Activated T-cell treated with anti-CD3 and anti-CD28 coated beads for 24 hours (primary cell): ENCODE results near the gene KIF13A.
"Not testable (repeated sequence)": the region's sequence is repeated elsewhere in the genome, so short reads cannot be mapped to it uniquely, and the experiment has no call there.

ENCODE experiments used
- DNase-seq: peaks from one replicate; pipeline ENCODE4 v3.0.0-alpha.2; 2020; ENCODE audit warnings: low read depth

KIF13A gene

DNA sequence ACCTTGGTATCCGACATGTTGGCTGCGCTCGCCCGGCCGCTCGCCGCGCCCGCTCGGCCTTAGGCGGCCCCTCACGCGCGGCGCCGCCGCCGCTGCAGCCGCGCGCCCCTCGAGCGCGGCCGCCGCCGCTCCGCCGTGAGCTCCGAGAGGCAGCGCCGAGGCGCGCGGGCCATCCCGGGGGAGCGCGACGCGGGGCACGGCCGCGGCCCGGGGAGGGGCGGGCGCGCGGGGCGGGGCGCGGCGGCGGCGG lies at the start of gene KIF13A:
KIF13A (minus strand) TSS at position 189 of the 250 bp plus-strand sequence; CDS start at position 17, 172 bp downstream.
- no peak for DNase-seq

DNA sequence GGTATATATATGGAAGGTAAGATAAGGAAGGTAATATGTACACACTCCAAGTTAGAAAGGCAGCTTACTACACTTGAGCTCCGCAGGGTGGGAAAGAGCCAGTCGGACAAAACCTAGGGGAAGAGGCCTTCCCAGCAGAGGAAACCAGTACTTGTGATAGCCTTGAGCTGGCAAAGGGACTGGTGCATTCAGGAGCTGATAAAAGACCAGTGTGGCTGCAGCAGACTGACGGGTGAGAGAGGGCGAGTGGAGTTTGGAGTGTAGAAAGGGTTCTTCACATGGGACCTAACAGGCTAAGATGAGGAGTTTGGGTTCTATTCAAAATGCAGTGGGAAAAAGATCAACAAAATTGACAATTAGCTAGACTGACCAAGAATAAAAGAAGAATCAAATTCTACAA lies 49.3 kb upstream of the KIF13A start:
- DNase-seq = no peak

- DNase-seq = no peak
Observed at GRCh38 chr6:18035330-18035854, 48.0 kb upstream of the KIF13A start.

DNA sequence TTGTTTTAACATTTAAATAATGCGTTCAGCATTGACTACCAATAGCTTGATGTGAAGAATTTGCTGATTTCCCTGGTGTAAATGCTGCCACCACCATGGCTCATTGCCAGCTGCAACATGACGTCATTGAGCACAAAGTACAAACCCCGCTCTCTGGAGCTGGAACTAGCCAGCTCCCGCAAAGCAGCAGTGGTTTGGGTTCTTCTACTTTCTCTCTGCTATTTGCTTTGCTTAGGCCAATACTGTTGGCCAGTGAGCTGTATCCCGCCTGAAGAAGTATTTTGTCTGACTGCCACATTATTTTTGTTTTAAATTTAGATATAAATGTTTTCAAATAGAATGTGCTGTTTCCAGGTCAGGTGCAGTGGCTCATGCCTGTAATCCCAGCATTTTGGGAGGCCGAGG lies 47.4 kb upstream of the KIF13A start:
- DNase-seq = no peak

DNA sequence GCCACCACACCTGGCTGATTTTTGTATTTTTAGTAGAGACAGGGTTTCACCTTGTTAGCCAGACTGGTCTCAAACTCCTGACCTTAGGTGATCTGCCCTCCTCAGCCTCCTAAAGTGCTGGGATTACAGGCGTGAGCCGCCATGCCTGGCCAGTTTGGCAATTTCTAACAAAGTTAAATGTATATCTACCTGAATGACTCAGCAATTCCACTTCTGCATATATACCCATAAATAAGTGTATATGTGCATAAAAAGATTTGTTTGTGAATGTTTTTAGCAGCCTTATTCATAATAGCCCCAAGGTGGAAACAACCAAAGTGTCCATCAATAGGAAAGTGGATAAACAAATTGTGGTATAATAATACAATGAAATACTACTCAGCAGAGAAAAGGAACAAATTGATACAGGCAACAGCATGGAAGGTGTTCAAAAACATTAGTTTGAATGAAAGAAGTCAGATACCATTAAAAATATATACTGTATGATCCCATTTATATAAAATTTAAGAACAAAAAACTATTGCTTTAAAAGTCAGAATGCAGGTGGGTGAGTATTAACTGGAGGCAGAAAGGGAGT lies 44.3 kb upstream of the KIF13A start:
- no peak for DNase-seq

DNA sequence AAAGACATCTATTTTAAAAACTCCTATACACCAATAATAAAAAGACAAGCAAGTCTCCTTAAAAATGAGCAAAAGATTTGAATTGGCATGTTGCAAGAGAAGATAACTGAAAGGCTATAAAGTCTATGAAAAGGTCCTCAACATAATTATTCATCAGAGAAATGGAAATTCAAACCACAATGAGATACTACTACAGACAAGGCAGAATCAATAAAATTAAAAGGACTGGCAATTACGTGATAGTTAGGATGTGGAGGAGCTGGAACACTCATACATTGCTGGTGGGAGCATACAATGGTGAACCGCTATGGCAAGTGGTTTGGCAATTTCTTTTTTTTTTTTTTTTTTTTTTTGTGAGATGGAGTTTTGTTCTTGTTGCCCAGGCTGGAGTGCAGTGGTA lies 43.8 kb upstream of the KIF13A start:
- DNase-seq = no peak

- no peak for DNase-seq
Observed at GRCh38 chr6:18028332-18028731, 40.9 kb upstream of the KIF13A start.

GRCh38 chr6:18025596-18025995 lies 38.2 kb upstream of the KIF13A start:
- DNase-seq = no peak

DNA sequence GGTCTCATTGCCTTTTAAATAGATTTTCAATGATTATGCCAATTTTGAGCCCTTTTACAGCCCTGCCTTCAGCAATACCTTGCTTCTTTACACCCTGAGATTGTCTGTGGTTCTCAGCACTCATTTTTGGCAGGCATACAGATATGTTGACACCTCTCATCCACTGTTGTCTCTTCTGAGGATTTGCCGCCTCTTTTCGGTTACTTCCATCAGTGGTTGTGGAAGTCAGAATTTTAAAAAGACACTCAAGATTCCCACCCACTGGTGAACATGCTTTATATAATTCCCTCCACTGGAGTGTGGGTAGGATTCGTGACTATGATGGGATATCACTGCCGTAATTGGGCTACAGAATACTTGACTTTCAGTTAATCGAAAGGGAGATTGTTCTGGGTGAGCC lies 37.4 kb upstream of the KIF13A start:
- DNase-seq = no peak

DNA sequence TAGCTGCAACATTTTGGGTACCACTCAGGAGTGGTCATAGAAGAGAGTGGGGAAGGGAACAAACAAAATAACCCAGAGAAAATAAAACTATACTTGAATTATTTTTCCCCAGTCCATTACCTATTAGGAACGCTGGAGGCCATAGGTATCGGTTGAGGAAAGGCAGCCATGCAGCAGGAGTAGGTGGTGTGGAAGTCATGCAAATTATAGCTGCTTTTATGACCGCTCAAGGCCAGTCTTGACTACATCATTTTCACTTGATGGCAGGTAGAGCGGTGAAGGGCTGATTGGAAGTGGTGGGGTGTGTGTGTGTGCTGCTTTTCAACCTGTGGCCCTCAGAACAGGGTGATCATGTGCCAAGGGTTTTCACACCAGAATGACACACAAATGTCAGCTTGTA lies 36.5 kb upstream of the KIF13A start:
- no peak for DNase-seq

DNA sequence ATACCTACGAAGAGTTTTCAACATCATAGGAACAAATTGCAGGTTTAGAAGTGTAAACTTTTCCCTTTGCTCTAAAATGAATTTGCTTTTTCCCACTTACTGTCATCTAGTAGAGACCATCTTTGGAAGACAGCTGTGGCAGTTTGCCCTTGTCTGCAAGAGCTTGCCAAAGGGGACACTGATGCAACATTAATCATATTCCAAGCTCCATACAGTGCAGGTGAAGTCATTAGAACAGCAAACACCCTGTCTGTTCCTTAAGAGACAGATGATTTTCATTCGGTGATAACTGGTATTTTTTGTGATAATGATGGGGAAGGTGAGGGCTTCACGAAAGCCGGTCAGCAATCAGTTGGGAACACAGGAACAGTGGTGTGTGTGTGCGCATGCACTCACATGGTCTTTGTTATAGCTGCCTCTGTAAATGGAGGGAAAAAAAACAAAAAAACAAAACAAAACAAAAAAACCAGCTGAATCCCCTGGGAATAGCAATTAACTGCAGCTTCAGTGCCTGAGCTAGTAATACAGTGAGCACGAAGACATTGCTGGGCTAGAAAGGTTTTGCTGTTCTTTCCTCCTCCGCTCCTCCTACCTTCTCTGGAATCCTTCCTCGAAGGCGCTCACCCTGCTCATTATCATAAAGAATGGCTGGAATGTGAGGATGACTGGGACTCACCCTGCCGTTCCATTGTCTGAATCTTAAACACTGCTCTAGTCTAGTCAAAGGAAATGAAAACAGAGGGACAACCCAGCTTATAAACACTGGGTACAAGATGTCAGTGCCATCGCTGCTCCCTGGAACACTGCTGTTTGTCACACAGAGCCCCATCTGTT lies 35.2 kb upstream of the KIF13A start:
- no peak for DNase-seq

DNA sequence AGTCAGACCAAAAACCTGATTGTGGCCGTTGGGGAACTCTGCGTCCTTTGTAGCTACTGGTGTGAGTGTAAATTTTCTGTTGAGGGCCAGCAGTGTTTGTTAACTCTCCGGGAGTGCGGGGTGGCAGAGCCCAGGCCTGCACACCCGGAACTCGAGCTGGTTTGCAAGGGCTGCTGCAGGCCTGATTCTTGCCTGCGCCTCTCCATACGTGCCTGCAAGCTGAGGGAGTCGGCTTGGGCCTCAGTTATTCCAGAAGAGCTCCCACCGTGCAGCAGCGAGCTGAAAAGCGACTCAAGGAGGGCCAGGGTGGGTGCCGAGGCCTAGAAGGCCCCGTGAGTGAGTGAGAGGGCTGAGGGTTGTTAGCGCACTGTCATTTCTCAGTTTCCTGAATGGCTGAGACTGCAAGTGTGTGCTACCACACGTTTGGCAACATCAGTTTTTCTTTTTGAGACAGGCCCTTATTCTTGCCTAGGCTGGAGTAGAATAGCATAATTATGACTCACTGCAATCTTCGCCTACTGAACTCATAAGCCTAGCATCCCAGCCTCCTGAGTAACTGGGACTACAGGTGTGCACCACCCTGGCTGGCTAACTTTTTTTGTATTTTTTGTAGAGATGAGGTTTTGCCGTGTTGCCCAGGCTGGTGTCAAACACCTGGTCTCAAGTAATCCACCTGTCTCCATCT lies 33.9 kb upstream of the KIF13A start:
- no peak for DNase-seq

GRCh38 chr6:18020545-18020944 lies 33.1 kb upstream of the KIF13A start:
- DNase-seq = not testable (repeated sequence)

GRCh38 chr6:18019539-18020534 lies 32.4 kb upstream of the KIF13A start:
- DNase-seq = no peak

- DNase-seq = not testable (repeated sequence)
Observed at GRCh38 chr6:18019133-18019532, 31.7 kb upstream of the KIF13A start.

GRCh38 chr6:18016698-18017097 lies 29.3 kb upstream of the KIF13A start:
- no peak for DNase-seq

- no peak for DNase-seq
Observed at GRCh38 chr6:18016133-18016532, 28.7 kb upstream of the KIF13A start.

- DNase-seq = no peak
Observed at GRCh38 chr6:18011287-18011686, 23.9 kb upstream of the KIF13A start.

DNA sequence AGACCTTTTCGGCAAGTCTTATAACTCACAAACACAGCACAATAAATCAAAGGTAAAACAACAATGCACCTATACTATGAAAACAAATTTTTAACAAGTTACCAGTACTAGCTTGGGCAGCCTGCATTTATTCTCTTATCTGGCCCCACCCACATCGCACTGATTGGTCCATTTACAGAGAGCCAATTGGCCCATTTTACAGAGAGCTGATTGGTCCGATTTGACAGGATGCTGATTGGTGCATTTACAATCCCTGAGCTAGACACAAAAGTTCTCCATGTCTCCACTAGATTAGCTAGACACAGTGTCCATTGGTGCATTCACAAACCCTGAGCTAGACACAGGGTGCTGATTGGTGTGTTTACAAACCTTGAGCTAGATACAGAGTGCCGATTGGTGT lies 23.1 kb upstream of the KIF13A start:
- DNase-seq = not testable (repeated sequence)

DNA sequence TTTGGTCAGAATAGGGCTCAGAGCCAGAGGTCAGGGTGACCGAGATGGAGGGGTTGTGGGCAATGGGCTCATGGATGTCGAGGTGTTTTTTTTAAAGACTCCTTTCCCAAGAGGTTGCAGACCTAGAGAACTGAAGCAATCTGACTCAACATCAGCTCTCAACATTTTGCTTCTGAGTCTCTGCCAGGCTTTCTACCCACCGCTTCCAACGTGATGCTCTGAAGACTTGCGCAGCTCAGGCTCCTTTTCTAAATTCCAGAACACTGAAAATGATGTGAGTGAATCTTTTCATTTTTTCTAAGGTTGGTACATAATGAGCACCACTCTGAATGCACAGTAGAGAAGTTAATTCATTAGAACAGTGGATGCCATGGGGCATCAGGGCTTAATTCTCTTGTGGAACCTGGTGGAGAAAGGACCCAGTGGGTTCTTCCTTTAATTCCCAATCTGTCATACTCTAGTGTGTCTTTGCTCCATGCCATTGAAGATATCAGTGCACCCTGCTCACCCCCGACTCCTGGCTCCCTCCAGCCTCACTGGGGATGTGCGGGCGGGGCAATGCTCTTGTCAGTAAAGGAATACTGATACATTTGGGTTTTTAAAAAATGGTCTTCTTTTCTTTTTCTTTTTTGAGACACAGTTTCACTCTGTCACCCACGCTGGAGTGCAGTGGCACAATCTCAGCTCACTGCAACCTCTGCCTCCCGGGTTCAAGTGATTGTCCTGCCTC lies 17.0 kb upstream of the KIF13A start:
- DNase-seq = no peak

GRCh38 chr6:17999425-17999824 lies 12.0 kb upstream of the KIF13A start:
- DNase-seq = no peak
